ENCODE data around the gene FIS1.

FIS1 gene

GRCh38 chr7:101233907-101234547 is 10.9 kb downstream of the FIS1 start:
- peaks cover 43% of the 10 kb centered on the region for H3K36me3 ChIP-seq (ENCODE audit: insufficient read depth, low read length)
- H3K9ac ChIP-seq (ENCODE audit: low read depth, low read length) = no peak overlapping the region
- no peaks in the 10 kb centered on the region for H3K9me3 ChIP-seq (ENCODE audit: insufficient read depth, low read length, severe bottlenecking)
- no peaks in the 10 kb centered on the region for H3K27me3 ChIP-seq (ENCODE audit: insufficient read depth, low read length, poor library complexity)
- H4K20me1 ChIP-seq (ENCODE audit: insufficient read depth, low read length) = peaks cover 12% of the 10 kb centered on the region
- TF ChIP-seq CTCF (IDR thresholded peaks at IDR 0.05; ENCODE audit: borderline replicate concordance, extremely low read depth, low read length, poor library complexity, severe bottlenecking) = no peak
- no peak for TF ChIP-seq EZH2 (IDR thresholded peaks at IDR 0.05; ENCODE audit: borderline replicate concordance, low read depth, low read length, severe bottlenecking)
- no peaks in the 10 kb centered on the region for H3K79me2 ChIP-seq (ENCODE audit: insufficient read depth, low read length)
- ATAC-seq (ENCODE audit: insufficient read depth, low read depth) (no peak), DNase-seq (no peak)
- no peaks in the 10 kb centered on the region for H3K4me1 ChIP-seq (ENCODE audit: insufficient read depth, low read length)
- H3K4me2 ChIP-seq (ENCODE audit: insufficient read depth, low read length) = no peak overlapping the region
- no peak overlapping the region for H2AFZ ChIP-seq (ENCODE audit: low read depth, low read length)
- no peak overlapping the region for H3K4me3 ChIP-seq (ENCODE audit: low read depth in 1 of 2, low read length in 2 of 2)
- no peak overlapping the region for H3K27ac ChIP-seq (ENCODE audit: low read length)

GRCh38 chr7:101232141-101232850 is 12.6 kb downstream of the FIS1 start:
- ATAC-seq (ENCODE audit: insufficient read depth, low read depth) = no peak
- Histone ChIP-seq H3K9me3 (ENCODE audit: insufficient read depth, low read length, severe bottlenecking) (no peaks in the 10 kb centered on the region), H3K79me2 (ENCODE audit: insufficient read depth, low read length) (no peaks in the 10 kb centered on the region), H3K4me3 (ENCODE audit: low read depth in 1 of 2, low read length in 2 of 2) (no peak overlapping the region), H3K36me3 (ENCODE audit: insufficient read depth, low read length) (peaks cover 31% of the 10 kb centered on the region), H3K27me3 (ENCODE audit: insufficient read depth, low read length, poor library complexity) (no peaks in the 10 kb centered on the region), H2AFZ (ENCODE audit: low read depth, low read length) (no peak overlapping the region), H4K20me1 (ENCODE audit: insufficient read depth, low read length) (peaks cover 9% of the 10 kb centered on the region), H3K4me2 (ENCODE audit: insufficient read depth, low read length) (no peak overlapping the region), H3K9ac (ENCODE audit: low read depth, low read length) (no peak overlapping the region), H3K27ac (ENCODE audit: low read length) (no peak overlapping the region), H3K4me1 (ENCODE audit: insufficient read depth, low read length) (no peaks in the 10 kb centered on the region)
- DNase-seq = no peak
- TF ChIP-seq CTCF (IDR thresholded peaks at IDR 0.05; ENCODE audit: borderline replicate concordance, extremely low read depth, low read length, poor library complexity, severe bottlenecking) (no peak), EZH2 (IDR thresholded peaks at IDR 0.05; ENCODE audit: borderline replicate concordance, low read depth, low read length, severe bottlenecking) (no peak)

GRCh38 chr7:101231644-101232043 is 13.2 kb downstream of the FIS1 start:
- Histone ChIP-seq H3K79me2 (ENCODE audit: insufficient read depth, low read length) (no peaks in the 10 kb centered on the region), H3K27me3 (ENCODE audit: insufficient read depth, low read length, poor library complexity) (no peaks in the 10 kb centered on the region), H3K4me3 (ENCODE audit: low read depth in 1 of 2, low read length in 2 of 2) (no peak overlapping the region), H4K20me1 (ENCODE audit: insufficient read depth, low read length) (peaks cover 7% of the 10 kb centered on the region; the same call in 1 of the 2 replicates), H2AFZ (ENCODE audit: low read depth, low read length) (no peak overlapping the region), H3K4me2 (ENCODE audit: insufficient read depth, low read length) (no peak overlapping the region), H3K27ac (ENCODE audit: low read length) (no peak overlapping the region), H3K4me1 (ENCODE audit: insufficient read depth, low read length) (no peaks in the 10 kb centered on the region), H3K9ac (ENCODE audit: low read depth, low read length) (no peak overlapping the region), H3K36me3 (ENCODE audit: insufficient read depth, low read length) (peaks cover 29% of the 10 kb centered on the region), H3K9me3 (ENCODE audit: insufficient read depth, low read length, severe bottlenecking) (no peaks in the 10 kb centered on the region)
- no peak for DNase-seq
- ATAC-seq (ENCODE audit: insufficient read depth, low read depth) = no peak
- TF ChIP-seq CTCF (IDR thresholded peaks at IDR 0.05; ENCODE audit: borderline replicate concordance, extremely low read depth, low read length, poor library complexity, severe bottlenecking) = no peak
- TF ChIP-seq EZH2 (IDR thresholded peaks at IDR 0.05; ENCODE audit: borderline replicate concordance, low read depth, low read length, severe bottlenecking) = no peak

Data from DND-41 (cell line).